Caco-2 (cell line): Measurements from ENCODE around the gene ZNF554. TPM values are rescaled to one million over a fixed set of nuclear protein-coding genes. Genes with fewer than 3 reads are reported as not detected.

Source experiments
- BruUV-seq: library from RNA; stranded (reverse); fragments of 400-500 nt; replicated peaks from 2 replicates; lab custom pipeline; 2021; lab: Mats Ljungman, UMichigan
- CTCF ChIA-PET: fragments of 300-600 bp; sonication (Branson Sonifier 250); formaldehyde crosslinking; loops from one replicate; lab custom pipeline; 2022; ENCODE audit warnings: antibody characterized with exemption; lab: Charles Lee
- POLR2A ChIA-PET: fragments of 300-600 bp; sonication (Branson Sonifier 250); formaldehyde crosslinking; loops from one replicate; lab custom pipeline; 2022; ENCODE audit warnings: antibody characterized with exemption; lab: Charles Lee
- DNase-seq, 2 experiments: peaks; one replicate each; pipeline versions ENCODE4 v3.0.0 to v3.0.0-alpha.2; 2020 to 2022
- H3K27me3 ChIP-seq: replicated peaks from 2 replicates; pipeline ENCODE4 v1.6.0; 2011; ENCODE audit warnings: low read length; ENCODE audit not compliant: control insufficient read depth, insufficient read depth
- H3K36me3 ChIP-seq: 2 replicates; pipeline ENCODE4 v1.5.1; 2011; ENCODE audit warnings: low read length; ENCODE audit not compliant: control insufficient read depth, insufficient read depth
- H3K4me1 ChIP-seq: fragments of 250-450 bp; sonication (Bioruptor Pico); 2 replicates; pipeline ENCODE4 v1.5.1; 2020; ENCODE audit warnings: mild to moderate bottlenecking
- H3K4me3 ChIP-seq: 2 replicates; pipeline ENCODE4 v1.5.1; 2011; ENCODE audit warnings: low read depth, mild to moderate bottlenecking, control low read depth, low read length
- H3K9me3 ChIP-seq: fragments of 250-450 bp; sonication (Bioruptor Pico); 2 replicates; pipeline ENCODE4 v1.5.1; 2020; ENCODE audit warnings: mild to moderate bottlenecking, moderate library complexity
- H3K27ac Mint-ChIP-seq: one replicate; pipeline ENCODE4 v1.8.0; 2022; ENCODE audit warnings: mixed read lengths; ENCODE audit not compliant: unreplicated experiment
- H3K27me3 Mint-ChIP-seq: one replicate; pipeline ENCODE4 v1.8.0; 2022; ENCODE audit warnings: mixed read lengths; ENCODE audit not compliant: insufficient read depth, unreplicated experiment
- H3K36me3 Mint-ChIP-seq: one replicate; pipeline ENCODE4 v1.8.0; 2022; ENCODE audit warnings: mild to moderate bottlenecking, mixed read lengths; ENCODE audit not compliant: insufficient read depth, unreplicated experiment
- H3K4me1 Mint-ChIP-seq: one replicate; pipeline ENCODE4 v1.8.0; 2022; ENCODE audit warnings: low read depth, mixed read lengths; ENCODE audit not compliant: unreplicated experiment
- H3K4me3 Mint-ChIP-seq: one replicate; pipeline ENCODE4 v1.8.0; 2022; ENCODE audit warnings: mild to moderate bottlenecking, moderate library complexity, mixed read lengths; ENCODE audit not compliant: unreplicated experiment
- H3K9me3 Mint-ChIP-seq: one replicate; pipeline ENCODE4 v1.8.0; 2022; ENCODE audit warnings: mixed read lengths; ENCODE audit not compliant: unreplicated experiment
- intact Hi-C: fragments of 100-400 bp; cut with micrococcal nuclease; formaldehyde crosslinking; loops from one replicate; pipeline ENCODE4 v1.10.0; 2022; ENCODE audit not compliant: unreplicated experiment
- total RNA-seq: library from RNA; stranded (reverse); gene quantifications from 2 replicates; pipeline ENCODE4 v1.2.3, GENCODE V29; 2022
- TF ChIP-seq, protein P1 (sequence below), 2 experiments: fragments of 200-600 bp in 1 of 2; IDR thresholded peaks; 1 replicate in 1 of 2; 2 replicates in 1 of 2; pipeline versions ENCODE4 v1.5.1 to v1.8.0; 2011 to 2022; ENCODE audit warnings: antibody characterized with exemption in 1 of 2, control low read depth in 1 of 2, inconsistent platforms in 1 of 2, low read depth in 1 of 2, low read length in 1 of 2, mild to moderate bottlenecking in 1 of 2, moderate library complexity in 1 of 2; ENCODE audit not compliant: insufficient read depth in 1 of 2, severe bottlenecking in 1 of 2, unreplicated experiment in 1 of 2

ZNF554 gene
- total RNA-seq, 1 experiment from 2014 or later: 3.7 TPM

DNA sequence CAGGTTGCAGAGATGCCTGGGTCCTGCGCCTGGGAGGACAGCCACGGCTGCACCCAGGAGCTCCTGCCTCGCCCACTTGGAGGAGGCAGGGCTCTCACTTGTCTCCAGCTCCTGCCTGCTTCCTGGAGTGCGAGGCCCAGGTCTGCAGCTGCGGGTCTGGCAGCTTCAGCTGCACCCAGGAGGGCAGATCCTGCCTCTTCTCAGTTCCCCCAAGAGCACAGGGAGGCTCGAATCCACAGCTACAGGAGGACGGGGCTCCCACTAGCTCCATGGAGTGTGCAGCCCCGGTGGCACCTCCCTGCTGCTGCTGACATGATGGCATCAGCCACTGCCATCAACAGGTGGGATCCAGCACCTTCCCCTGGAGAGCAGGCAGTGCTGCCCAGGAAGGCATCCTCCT lies 4.5 kb downstream of the ZNF554 start:
- Mint-ChIP-seq H3K36me3 (no peaks in the 10 kb centered on the region), H3K27ac (no peak overlapping the region), H3K4me1 (no peaks in the 10 kb centered on the region), H3K27me3 (no peaks in the 10 kb centered on the region), H3K9me3 (peaks cover 10% of the 10 kb centered on the region), H3K4me3 (no peak overlapping the region)
- Histone ChIP-seq H3K9me3 (no peaks in the 10 kb centered on the region), H3K27me3 (no peaks in the 10 kb centered on the region), H3K4me3 (no peak overlapping the region), H3K36me3 (no peaks in the 10 kb centered on the region), H3K4me1 (no peaks in the 10 kb centered on the region)
- no peak for DNase-seq
- BruUV-seq: no TSS peak
- TF ChIP-seq, protein P1, sequence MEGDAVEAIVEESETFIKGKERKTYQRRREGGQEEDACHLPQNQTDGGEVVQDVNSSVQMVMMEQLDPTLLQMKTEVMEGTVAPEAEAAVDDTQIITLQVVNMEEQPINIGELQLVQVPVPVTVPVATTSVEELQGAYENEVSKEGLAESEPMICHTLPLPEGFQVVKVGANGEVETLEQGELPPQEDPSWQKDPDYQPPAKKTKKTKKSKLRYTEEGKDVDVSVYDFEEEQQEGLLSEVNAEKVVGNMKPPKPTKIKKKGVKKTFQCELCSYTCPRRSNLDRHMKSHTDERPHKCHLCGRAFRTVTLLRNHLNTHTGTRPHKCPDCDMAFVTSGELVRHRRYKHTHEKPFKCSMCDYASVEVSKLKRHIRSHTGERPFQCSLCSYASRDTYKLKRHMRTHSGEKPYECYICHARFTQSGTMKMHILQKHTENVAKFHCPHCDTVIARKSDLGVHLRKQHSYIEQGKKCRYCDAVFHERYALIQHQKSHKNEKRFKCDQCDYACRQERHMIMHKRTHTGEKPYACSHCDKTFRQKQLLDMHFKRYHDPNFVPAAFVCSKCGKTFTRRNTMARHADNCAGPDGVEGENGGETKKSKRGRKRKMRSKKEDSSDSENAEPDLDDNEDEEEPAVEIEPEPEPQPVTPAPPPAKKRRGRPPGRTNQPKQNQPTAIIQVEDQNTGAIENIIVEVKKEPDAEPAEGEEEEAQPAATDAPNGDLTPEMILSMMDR (IDR thresholded peaks at IDR 0.05; ENCODE audit: insufficient read depth in 1 of 2, low read depth in 1 of 2, low read length in 1 of 2, severe bottlenecking in 1 of 2, unreplicated experiment in 1 of 2): no peak
- POLR2A ChIA-PET: no interaction called here
- CTCF ChIA-PET: interaction anchor here (0.7 to 0.9 kb wide), 2 partner anchors 17 to 1262 kb away, joined by 3 to 8 read pairs; partner anchors contain the start of gene ZNF555
- intact Hi-C loops: no loop called here

DNA sequence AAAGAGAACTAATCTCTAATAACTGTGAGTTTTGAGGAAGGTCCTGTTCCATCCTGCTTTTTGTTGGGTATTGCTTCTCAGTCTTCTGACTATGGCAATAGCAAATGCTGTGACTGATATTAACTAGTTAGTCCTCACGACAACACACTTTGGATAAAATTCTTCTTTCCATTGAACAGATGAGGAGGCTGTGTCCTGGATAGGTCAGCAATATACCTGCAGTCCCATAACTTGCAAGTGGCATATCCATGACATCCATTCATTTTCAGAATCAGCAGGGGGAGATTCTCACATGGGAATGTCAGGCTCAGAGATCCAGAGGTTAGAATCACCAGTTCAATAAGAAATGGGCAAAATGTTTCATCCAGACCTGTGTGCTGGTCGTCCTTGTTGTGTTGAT lies 7.4 kb downstream of the ZNF554 start:
- Histone ChIP-seq H3K4me1 (no peaks in the 10 kb centered on the region), H3K36me3 (no peaks in the 10 kb centered on the region), H3K9me3 (no peaks in the 10 kb centered on the region), H3K4me3 (no peak overlapping the region), H3K27me3 (no peaks in the 10 kb centered on the region)
- intact Hi-C loops: no loop called here
- no peak overlapping the region for H3K27ac Mint-ChIP-seq
- POLR2A ChIA-PET: no interaction called here
- H3K36me3 Mint-ChIP-seq: no peaks in the 10 kb centered on the region
- H3K4me3 Mint-ChIP-seq: no peak overlapping the region
- TF ChIP-seq, protein P1 (IDR thresholded peaks at IDR 0.05; ENCODE audit: insufficient read depth in 1 of 2, low read depth in 1 of 2, low read length in 1 of 2, severe bottlenecking in 1 of 2, unreplicated experiment in 1 of 2): no peak
- H3K9me3 Mint-ChIP-seq: peaks cover 10% of the 10 kb centered on the region
- BruUV-seq: no TSS peak
- CTCF ChIA-PET: no interaction called here
- no peak for DNase-seq
- H3K27me3 Mint-ChIP-seq: no peaks in the 10 kb centered on the region
- no peaks in the 10 kb centered on the region for H3K4me1 Mint-ChIP-seq

DNA sequence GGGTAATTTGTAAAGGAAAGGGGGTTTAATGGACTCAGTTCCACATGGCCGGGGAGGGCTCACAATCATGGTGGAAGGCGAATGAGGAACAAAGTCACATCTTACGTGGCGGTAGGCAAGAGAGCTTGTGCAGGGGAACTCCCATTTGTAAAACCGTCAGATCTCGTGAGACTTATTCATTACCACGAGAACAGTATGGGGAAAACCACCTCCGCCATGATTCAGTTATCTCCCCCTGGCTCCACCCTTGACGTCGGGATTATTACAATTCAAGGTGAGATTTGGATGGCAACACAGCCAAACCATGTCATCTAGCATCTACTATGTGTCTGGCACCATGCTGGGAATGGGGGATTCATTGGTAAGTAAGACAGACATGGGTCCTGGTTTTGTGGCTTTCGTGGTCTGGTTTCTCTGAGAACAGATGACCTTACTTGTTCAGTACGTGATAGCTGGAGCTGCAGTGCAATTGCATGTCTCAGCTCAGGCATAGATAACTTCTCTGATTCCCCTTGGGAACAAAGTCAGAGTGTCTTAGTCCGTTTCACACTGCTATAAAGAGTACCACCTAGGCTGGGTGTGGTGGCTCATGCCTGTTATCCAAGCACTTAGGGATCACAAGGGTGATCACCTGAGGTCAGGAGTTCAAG lies 8.3 kb downstream of the ZNF554 start:
- CTCF ChIA-PET: interaction anchor here (0.7 kb wide), 1 partner anchor 234 kb away, joined by 3 read pairs; no protein-coding TSS in a partner anchor
- H3K4me1 Mint-ChIP-seq: no peaks in the 10 kb centered on the region
- peaks cover 4% of the 10 kb centered on the region for H3K36me3 Mint-ChIP-seq

More for the DNA sequence above, 8.3 kb downstream of the ZNF554 start:
- POLR2A ChIA-PET: no interaction called here
- Histone ChIP-seq H3K27me3 (no peaks in the 10 kb centered on the region), H3K9me3 (peaks cover 6% of the 10 kb centered on the region; the same call in 1 of the 2 replicates), H3K4me3 (no peak overlapping the region), H3K4me1 (no peaks in the 10 kb centered on the region), H3K36me3 (no peaks in the 10 kb centered on the region)
- Mint-ChIP-seq H3K27ac (no peak overlapping the region), H3K27me3 (no peaks in the 10 kb centered on the region), H3K9me3 (peaks cover 16% of the 10 kb centered on the region), H3K4me3 (no peak overlapping the region)
- TF ChIP-seq, protein P1 (IDR thresholded peaks at IDR 0.05; ENCODE audit: insufficient read depth in 1 of 2, low read depth in 1 of 2, low read length in 1 of 2, severe bottlenecking in 1 of 2, unreplicated experiment in 1 of 2): no peak
- intact Hi-C loops: no loop called here
- no TSS peak for BruUV-seq
- DNase-seq: no peak
